Pancreas (tissue), 10 donors: ENCODE results near the gene IRAG1. TPM values are rescaled to one million over a fixed set of nuclear protein-coding genes. Genes with fewer than 3 reads are reported as not detected.

ENCODE experiments used
- ATAC-seq, 4 donors: fragments of 200-7000 bp; cut with Tn5 transposase; one replicate each; pipeline versions ENCODE4 v1.8.0 to v1.9.1; 2020; ENCODE audit warnings: mild to moderate bottlenecking in 4 of 4, moderate library complexity in 4 of 4
- DNase-seq, 6 donors: peaks; one replicate each; pipeline ENCODE4 v3.0.0-alpha.2; 2020
- FAIRE-seq: peaks from 2 replicates; lab custom pipeline; 2012; peaks lifted over from hg19 to GRCh38; lab: Jason Lieb, UNC
- H3K27ac ChIP-seq, 4 donors: fragments of 200-600 bp; sonication (generic); 1 replicate in 3 of 4; 2 replicates in 1 of 4; pipeline versions ENCODE4 v1.5.0 to v1.8.0; 2020
- H3K27me3 ChIP-seq, 4 donors: fragments of 200-600 bp; one replicate each; pipeline ENCODE4 v1.8.0; 2021
- H3K36me3 ChIP-seq, 3 donors: fragments of 200-600 bp; sonication (generic) in 1 of 3; one replicate each; pipeline versions ENCODE4 v1.5.0 to v1.8.0; 2020 to 2021
- H3K4me1 ChIP-seq, 3 donors: fragments of 200-600 bp; one replicate each; pipeline ENCODE4 v1.8.0; 2021
- H3K4me3 ChIP-seq, 4 donors: fragments of 200-600 bp; sonication (generic) in 2 of 4; one replicate each; pipeline versions ENCODE4 v1.5.0 to v1.8.0; 2020 to 2021
- H3K9me3 ChIP-seq, 4 donors: fragments of 200-600 bp; one replicate each; pipeline ENCODE4 v1.8.0; 2021
- CTCF ChIP-seq, 4 donors: fragments of 200-600 bp; sonication (generic) in 3 of 4; IDR thresholded peaks; one replicate each; pipeline versions ENCODE4 v1.5.0 to v1.8.0; 2021; ENCODE audit warnings: antibody characterized with exemption in 4 of 4
- WGBS, 2 donors: extraction: QIAGEN DNeasy Blood & Tissue Kit; methylation state at CpG; one replicate each; pipeline ENCODE4 v1.1.7; 2013; 5-methylcytosine and 5-hydroxymethylcytosine counted together
- intact Hi-C, 3 donors: fragments of 100-400 bp; cut with DNase I; formaldehyde crosslinking; loops; one replicate each; pipeline versions ENCODE4 v1.11.1 to v1.14.2; 2022
- polyA plus RNA-seq, 2 donors: library from polyadenylated mRNA; stranded (reverse); fragments of 200-250 nt; gene quantifications; one replicate each; pipeline ENCODE4 v1.2.3, GENCODE V29; 2013
- total RNA-seq, 6 donors: library from RNA; stranded (reverse); fragmentation: NEBNext Ultra II Directional in 4 of 6; extraction: Animal tissue kit (Norgen Biotek cat#: 25700) in 4 of 6; gene quantifications; one replicate each; pipeline versions ENCODE4 v1.2.1 to v1.2.4, GENCODE V29; 2021 to 2023
- donor health status: healthy with polysubstance abuse.
- donor health status: DM: no; HTN: no; CAD: no; lungs with moderate emphysema.
- donor health status: DM: no; HTN: no; CAD: no.
- donor health status: control.
- donor health status: control.
- donor health status: Bipolar disorder and iron deficiency.
- donor health status: DM: yes; HTN: yes; CAD: no.
- donor health status: DM: no; HTN: no; CAD: no.
- donor health status: DM: no; HTN: no; CAD: no.
- donor health status: DM: yes; HTN: yes; CAD: no.

Gene IRAG1
- total and polyA plus RNA-seq, 8 donors: 0.59 to 5.7 (median 2.0) TPM

GRCh38 chr11:10708131-10708530 lies 14.6 kb upstream of the IRAG1 start:
- Histone ChIP-seq H3K36me3 (no peaks in the 10 kb centered on the region), H3K27me3 (no peaks in the 10 kb centered on the region), H3K4me3 (no peak overlapping the region), H3K27ac (no peak overlapping the region), H3K4me1 (no peaks in the 10 kb centered on the region), H3K9me3 (no peaks in the 10 kb centered on the region)
- FAIRE-seq (no peak), DNase-seq (no peak), ATAC-seq (no peak)
- intact Hi-C loops: no loop called here
- 71 to 87% methylated on average over 3 of the region's 3 CpGs for WGBS, 2 donors
- no peak for TF ChIP-seq CTCF (IDR thresholded peaks at IDR 0.05)

- no peak overlapping the region for H3K4me3 ChIP-seq
- no peaks in the 10 kb centered on the region for H3K9me3 ChIP-seq
- H3K27me3 ChIP-seq: no peaks in the 10 kb centered on the region
- intact Hi-C loops: no loop called here
- ATAC-seq (no peak), DNase-seq (no peak), FAIRE-seq (no peak)
- no peak for TF ChIP-seq CTCF (IDR thresholded peaks at IDR 0.05)
- no peaks in the 10 kb centered on the region for H3K4me1 ChIP-seq
- WGBS, 2 donors: 65 to 75% methylated on average over 3 of the region's 3 CpGs
- no peak overlapping the region for H3K27ac ChIP-seq
- H3K36me3 ChIP-seq: no peaks in the 10 kb centered on the region
Measured at GRCh38 chr11:10701982-10702381, 8.4 kb upstream of the IRAG1 start.

- intact Hi-C loops: no loop called here
- H3K27ac ChIP-seq: no peak overlapping the region
- WGBS, 2 donors: 96% methylated on average over 3 of the region's 3 CpGs
- DNase-seq: no peak
- no peak for TF ChIP-seq CTCF (IDR thresholded peaks at IDR 0.05)
- no peaks in the 10 kb centered on the region for H3K4me1 ChIP-seq
- no peak overlapping the region for H3K4me3 ChIP-seq
- FAIRE-seq: no peak
- no peaks in the 10 kb centered on the region for H3K36me3 ChIP-seq
- no peaks in the 10 kb centered on the region for H3K9me3 ChIP-seq
- ATAC-seq: no peak
- H3K27me3 ChIP-seq: no peaks in the 10 kb centered on the region
Measured at GRCh38 chr11:10699072-10699471, 5.5 kb upstream of the IRAG1 start.

- Histone ChIP-seq H3K4me1 (no peaks in the 10 kb centered on the region), H3K27me3 (no peaks in the 10 kb centered on the region), H3K4me3 (no peak overlapping the region), H3K9me3 (no peaks in the 10 kb centered on the region), H3K36me3 (no peaks in the 10 kb centered on the region), H3K27ac (no peak overlapping the region)
- WGBS, 2 donors: 47 to 50% methylated on average over 2 of the region's 2 CpGs
- intact Hi-C loops: no loop called here
- TF ChIP-seq CTCF (IDR thresholded peaks at IDR 0.05): no peak
- DNase-seq (no peak), FAIRE-seq (no peak), ATAC-seq (no peak)
Measured at GRCh38 chr11:10697323-10697620, 3.7 kb upstream of the IRAG1 start.

GRCh38 chr11:10696468-10697322 lies 3.1 kb upstream of the IRAG1 start:
- no peak for FAIRE-seq
- Histone ChIP-seq H3K27ac (no peak overlapping the region), H3K4me3 (no peak overlapping the region), H3K27me3 (no peaks in the 10 kb centered on the region), H3K9me3 (no peaks in the 10 kb centered on the region), H3K36me3 (no peaks in the 10 kb centered on the region), H3K4me1 (no peaks in the 10 kb centered on the region)
- TF ChIP-seq CTCF (IDR thresholded peaks at IDR 0.05): no peak
- no peak for ATAC-seq
- intact Hi-C loops: no loop called here
- DNase-seq: no peak
- WGBS, 2 donors: 72 to 79% methylated on average over 9 of the region's 9 CpGs
